BJ (cell line): Measurements from ENCODE around the gene NDUFV2. TPM values are rescaled to one million over a fixed set of nuclear protein-coding genes. Genes with fewer than 3 reads are reported as not detected.

Experiments used
- CTCF ChIA-PET: fragments of 350-600 bp; formaldehyde crosslinking; extraction: SDS; loops from one replicate; lab custom pipeline; 2021; ENCODE audit warnings: antibody characterized with exemption, inconsistent platforms; lab: Yijun Ruan, JAX
- POLR2A ChIA-PET: fragments of 300-600 bp; sonication (Branson Sonifier 250); formaldehyde crosslinking; extraction: SDS; loops from one replicate; lab custom pipeline; 2021; ENCODE audit warnings: antibody characterized with exemption; lab: Charles Lee
- DNase-seq: peaks from one replicate; pipeline ENCODE4 v3.0.0-alpha.2; 2011; ENCODE audit warnings: low read depth
- H3K27me3 ChIP-seq: 2 replicates; pipeline ENCODE4 v1.6.0; 2011; ENCODE audit warnings: low read length; ENCODE audit not compliant: control insufficient read depth, insufficient read depth
- H3K36me3 ChIP-seq: 2 replicates; pipeline ENCODE4 v1.5.1; 2011; ENCODE audit warnings: low read length; ENCODE audit not compliant: control insufficient read depth, insufficient read depth
- H3K4me3 ChIP-seq: 2 replicates; pipeline ENCODE4 v1.5.1; 2011; ENCODE audit warnings: low read depth, mild to moderate bottlenecking, control low read depth, low read length
- polyA plus RNA-seq: library from polyadenylated mRNA; depleted of rRNA; stranded (reverse); fragments of >200 nt; gene quantifications from 2 replicates; pipeline ENCODE4 v1.2.3, GENCODE V29; 2011
- TF ChIP-seq, protein P1 (sequence below): IDR thresholded peaks from 2 replicates; pipeline ENCODE4 v1.5.1; 2011; ENCODE audit warnings: low read depth, mild to moderate bottlenecking, control low read depth, inconsistent platforms, low read length, moderate library complexity; ENCODE audit not compliant: insufficient read depth

Gene NDUFV2
- polyA plus RNA-seq, 1 experiment, result 70.0 TPM

DNA sequence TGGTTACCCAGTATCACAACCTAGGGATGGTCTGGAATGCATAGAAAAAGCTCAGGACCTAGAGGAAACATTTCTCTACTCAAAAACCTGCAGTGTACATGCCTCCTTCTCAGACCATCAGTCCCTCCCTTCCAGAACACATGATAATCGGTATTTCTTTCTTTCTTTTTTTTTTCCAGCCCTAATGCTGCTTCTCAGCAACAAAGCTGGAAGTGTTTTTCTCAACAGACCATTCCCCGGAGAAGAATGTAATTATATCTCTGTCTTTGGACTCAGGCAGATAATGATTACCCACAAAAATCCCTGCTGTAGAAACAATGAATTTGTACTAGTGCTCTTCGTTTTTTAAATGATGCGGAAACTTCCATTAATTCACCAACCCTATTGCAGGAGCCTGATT, 44.1 kb upstream of the NDUFV2 start:
- Histone ChIP-seq H3K36me3 (no peaks in the 10 kb centered on the region), H3K4me3 (no peak overlapping the region), H3K27me3 (no peaks in the 10 kb centered on the region)
- DNase-seq, result no peak
- ChIA-PET CTCF (interaction anchor here (1.0 to 2.7 kb wide), 4 partner anchors 14 to 580 kb away, joined by 3 to 12 read pairs (median 4); no protein-coding TSS in a partner anchor), POLR2A (no interaction called here)
- TF ChIP-seq, protein P1, sequence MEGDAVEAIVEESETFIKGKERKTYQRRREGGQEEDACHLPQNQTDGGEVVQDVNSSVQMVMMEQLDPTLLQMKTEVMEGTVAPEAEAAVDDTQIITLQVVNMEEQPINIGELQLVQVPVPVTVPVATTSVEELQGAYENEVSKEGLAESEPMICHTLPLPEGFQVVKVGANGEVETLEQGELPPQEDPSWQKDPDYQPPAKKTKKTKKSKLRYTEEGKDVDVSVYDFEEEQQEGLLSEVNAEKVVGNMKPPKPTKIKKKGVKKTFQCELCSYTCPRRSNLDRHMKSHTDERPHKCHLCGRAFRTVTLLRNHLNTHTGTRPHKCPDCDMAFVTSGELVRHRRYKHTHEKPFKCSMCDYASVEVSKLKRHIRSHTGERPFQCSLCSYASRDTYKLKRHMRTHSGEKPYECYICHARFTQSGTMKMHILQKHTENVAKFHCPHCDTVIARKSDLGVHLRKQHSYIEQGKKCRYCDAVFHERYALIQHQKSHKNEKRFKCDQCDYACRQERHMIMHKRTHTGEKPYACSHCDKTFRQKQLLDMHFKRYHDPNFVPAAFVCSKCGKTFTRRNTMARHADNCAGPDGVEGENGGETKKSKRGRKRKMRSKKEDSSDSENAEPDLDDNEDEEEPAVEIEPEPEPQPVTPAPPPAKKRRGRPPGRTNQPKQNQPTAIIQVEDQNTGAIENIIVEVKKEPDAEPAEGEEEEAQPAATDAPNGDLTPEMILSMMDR, result no peak

DNA sequence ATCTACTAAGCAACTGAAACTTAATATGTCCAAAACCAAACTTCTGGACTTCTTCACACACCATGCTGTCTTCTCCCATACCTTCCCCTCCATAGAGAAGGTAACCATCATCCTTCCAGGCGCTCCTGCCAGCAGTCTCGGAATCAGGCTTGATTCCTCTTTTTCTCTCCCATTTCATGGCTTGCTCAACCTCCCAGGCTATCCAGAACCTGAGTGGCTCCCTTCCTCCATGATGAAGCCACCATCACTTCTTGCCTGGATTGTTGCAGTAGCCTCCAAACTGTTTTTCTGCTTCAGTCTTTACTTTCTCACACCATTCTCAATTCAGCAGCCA, 40.1 kb upstream of the NDUFV2 start:
- no peak overlapping the region for H3K4me3 ChIP-seq
- no peaks in the 10 kb centered on the region for H3K27me3 ChIP-seq
- CTCF ChIA-PET, result no interaction called here
- TF ChIP-seq, protein P1, result no peak
- no peaks in the 10 kb centered on the region for H3K36me3 ChIP-seq
- POLR2A ChIA-PET, result no interaction called here
- DNase-seq, result no peak

DNA sequence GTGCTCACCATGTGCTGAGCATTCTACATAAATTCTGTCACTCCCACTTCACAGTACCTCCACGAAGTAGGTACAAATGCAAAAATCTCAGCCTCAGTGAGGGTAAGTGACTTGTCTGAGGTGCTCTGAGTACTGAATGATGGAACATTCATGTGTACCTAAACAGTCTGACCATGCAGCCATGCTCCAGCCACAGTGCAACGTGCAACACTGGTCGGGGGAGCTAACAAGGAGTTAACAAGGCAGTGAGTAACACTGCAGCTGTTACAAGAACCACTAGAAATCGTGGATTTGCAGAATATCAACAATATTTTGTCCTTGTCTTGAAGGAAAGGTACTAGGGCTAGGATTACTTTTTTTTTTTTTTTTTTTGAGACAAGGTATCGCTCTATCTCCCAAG, 36.6 kb upstream of the NDUFV2 start:
- no peaks in the 10 kb centered on the region for H3K27me3 ChIP-seq
- no peak for DNase-seq
- CTCF ChIA-PET, result interaction anchor here (0.6 to 1.4 kb wide), 7 partner anchors 8 to 451 kb away, joined by 3 to 5 read pairs (median 3); no protein-coding TSS in a partner anchor

DNA sequence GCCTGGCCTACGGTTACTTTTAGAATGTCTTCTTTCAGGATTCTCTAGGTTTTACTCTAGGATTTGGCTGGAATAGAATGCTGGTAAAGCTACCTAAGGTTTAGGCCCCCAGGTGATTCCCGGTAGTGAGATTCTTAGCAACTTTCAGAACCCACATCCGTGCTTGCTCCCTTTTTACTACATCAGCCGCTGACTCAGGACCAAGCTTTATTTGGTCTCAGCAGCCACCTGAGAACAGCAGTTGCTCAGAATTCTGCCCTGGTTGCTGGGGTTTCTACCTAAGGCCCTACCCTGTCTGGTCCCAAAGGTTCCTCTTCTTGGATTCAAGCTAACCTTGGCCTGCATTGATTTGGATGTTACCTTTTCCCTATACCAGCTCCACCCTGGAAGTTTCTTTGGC, 36.1 kb upstream of the NDUFV2 start:
- POLR2A ChIA-PET, result no interaction called here
- no peaks in the 10 kb centered on the region for H3K36me3 ChIP-seq
- no peak for DNase-seq
- H3K27me3 ChIP-seq, result no peaks in the 10 kb centered on the region
- TF ChIP-seq, protein P1, result no peak
- CTCF ChIA-PET, result interaction anchor here (0.6 to 1.4 kb wide), 6 partner anchors 69 to 545 kb away, joined by 3 to 4 read pairs (median 3); no protein-coding TSS in a partner anchor
- H3K4me3 ChIP-seq, result no peak overlapping the region

More for the DNA sequence above, 36.6 kb upstream of the NDUFV2 start:
- POLR2A ChIA-PET, result no interaction called here
- TF ChIP-seq, protein P1, result no peak
- Histone ChIP-seq H3K4me3 (no peak overlapping the region), H3K36me3 (no peaks in the 10 kb centered on the region)

DNA sequence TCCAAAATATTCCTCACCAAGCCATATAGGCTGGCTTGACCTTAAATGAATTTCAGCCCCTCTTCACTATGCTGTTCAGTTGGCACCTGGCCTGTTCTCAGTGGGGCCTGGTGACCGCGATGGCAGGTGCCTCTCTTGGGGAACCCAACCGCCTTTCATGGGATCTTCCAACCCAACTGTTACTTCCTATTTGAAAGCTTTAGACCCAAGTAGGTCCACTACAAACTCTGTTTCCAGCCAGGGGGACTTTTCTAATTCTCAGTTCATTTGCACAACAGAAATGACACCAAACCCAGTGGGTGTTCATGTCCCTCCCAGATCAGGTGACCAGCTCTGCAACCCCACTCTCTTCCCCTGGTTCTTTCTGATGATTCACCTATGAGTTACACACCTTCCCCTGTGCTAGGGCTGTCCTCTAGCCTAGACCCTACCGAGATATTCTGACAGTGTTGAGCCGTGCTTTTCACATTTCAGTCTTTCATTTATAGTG, 35.6 kb upstream of the NDUFV2 start:
- TF ChIP-seq, protein P1, result no peak
- CTCF ChIA-PET, result interaction anchor here (0.6 to 1.0 kb wide), 3 partner anchors 70 to 544 kb away, joined by 3 to 4 read pairs (median 3); no protein-coding TSS in a partner anchor
- Histone ChIP-seq H3K4me3 (no peak overlapping the region), H3K36me3 (no peaks in the 10 kb centered on the region), H3K27me3 (no peaks in the 10 kb centered on the region)
- no peak for DNase-seq
- POLR2A ChIA-PET, result no interaction called here
